ENCODE results near the gene TULP4. TPM values are rescaled to one million over a fixed set of nuclear protein-coding genes. Genes with fewer than 3 reads are reported as not detected.

Gene TULP4
- total RNA-seq, 1 experiment from 2014 or later: 52.8 TPM

GRCh38 chr6:158536084-158536890 lies 224.0 kb downstream of the TULP4 start (continued):
- TF ChIP-seq FOXP1 (CRISPR knock-in tag; IDR thresholded peaks at IDR 0.05; ENCODE audit: borderline replicate concordance): peak; percentile 75

GRCh38 chr6:158536891-158537798 lies 224.9 kb downstream of the TULP4 start:
- POLR2A ChIA-PET: interaction anchor here (0.6 to 1.5 kb wide), 3 partner anchors 18 to 107 kb away, joined by 3 to 4 read pairs (median 4); partner anchors contain the start of gene DYNLT1
- H3K4me1 Mint-ChIP-seq: peaks cover 16% of the 10 kb centered on the region
- peak; percentile 89 for TF ChIP-seq TP53 (CRISPR knock-in tag; IDR thresholded peaks at IDR 0.05)
- no peak for TF ChIP-seq SMAD3 (CRISPR knock-in tag; IDR thresholded peaks at IDR 0.05; ENCODE audit: borderline replicate concordance)
- TF ChIP-seq CBFB (CRISPR knock-in tag; IDR thresholded peaks at IDR 0.05; ENCODE audit: low read depth): 0 out of 2 replicates have a peak, but pooled peaks have one; percentile 82
- TF ChIP-seq NFYB (CRISPR knock-in tag; conservative IDR thresholded peaks at IDR 0.05; ENCODE audit: low read depth): 0 out of 2 replicates have a peak, but pooled peaks have one; percentile 8
- peak; percentile 65 for TF ChIP-seq ETV6 (CRISPR knock-in tag; IDR thresholded peaks at IDR 0.05)
- peak; percentile 53; the same call in 1 of the 2 replicates for TF ChIP-seq GABPB1 (CRISPR knock-in tag; IDR thresholded peaks at IDR 0.05)
- TF ChIP-seq ZBTB21 (CRISPR knock-in tag; IDR thresholded peaks at IDR 0.05; ENCODE audit: borderline replicate concordance): 0 out of 2 replicates have a peak, but pooled peaks have one; percentile 61
- TF ChIP-seq E2F4 (CRISPR knock-in tag; IDR thresholded peaks at IDR 0.05; ENCODE audit: borderline replicate concordance, low read depth): no peak
- TF ChIP-seq NR2C2 (CRISPR knock-in tag; IDR thresholded peaks at IDR 0.05): 0 out of 2 replicates have a peak, but pooled peaks have one; percentile 37
- TF ChIP-seq ZNF219 (CRISPR knock-in tag; IDR thresholded peaks at IDR 0.05; ENCODE audit: borderline replicate concordance): no peak
- TF ChIP-seq E2F1 (CRISPR knock-in tag; IDR thresholded peaks at IDR 0.05): 0 out of 2 replicates have a peak, but pooled peaks have one; percentile 45
- no peak for TF ChIP-seq ERG (CRISPR knock-in tag; IDR thresholded peaks at IDR 0.05)
- TF ChIP-seq MYBL2 (CRISPR knock-in tag; IDR thresholded peaks at IDR 0.05): no peak
- peak; percentile 85 for TF ChIP-seq FOXP4 (CRISPR knock-in tag; IDR thresholded peaks at IDR 0.05)
- TF ChIP-seq FOXP1 (CRISPR knock-in tag; IDR thresholded peaks at IDR 0.05; ENCODE audit: borderline replicate concordance): peak; percentile 64; the same call in 1 of the 2 replicates
- 0 out of 2 replicates have a peak, but pooled peaks have one; percentile 28 for TF ChIP-seq ZBTB43 (CRISPR knock-in tag; IDR thresholded peaks at IDR 0.05)
- 0 out of 2 replicates have a peak, but pooled peaks have one; percentile 28 for TF ChIP-seq CREM (CRISPR knock-in tag; IDR thresholded peaks at IDR 0.05)
- TF ChIP-seq OVOL2 (CRISPR knock-in tag; IDR thresholded peaks at IDR 0.05; ENCODE audit: borderline replicate concordance): no peak
- TF ChIP-seq GTF2I (CRISPR knock-in tag; conservative IDR thresholded peaks at IDR 0.05): 0 out of 2 replicates have a peak, but pooled peaks have one; percentile 53
- TF ChIP-seq ARID4B (CRISPR knock-in tag; IDR thresholded peaks at IDR 0.05; ENCODE audit: borderline replicate concordance): peak; percentile 19; the same call in 1 of the 2 replicates

More at GRCh38 chr6:158536891-158537798, 224.9 kb downstream of the TULP4 start:
- Mint-ChIP-seq H3K9me3 (no peaks in the 10 kb centered on the region), H3K4me3 (peak overlapping the region; percentile 76), H3K27ac (no peak overlapping the region), H3K36me3 (no peaks in the 10 kb centered on the region), H3K27me3 (ENCODE audit: low read depth) (peaks cover 15% of the 10 kb centered on the region)
- ATAC-seq: peak; percentile 70
- CTCF ChIA-PET: interaction anchor here (0.7 to 2.8 kb wide), 7 partner anchors 8 to 323 kb away, joined by 3 to 28 read pairs (median 4); no protein-coding TSS in a partner anchor
- DNase-seq (ENCODE audit: low spot score): peak; percentile 78
